Gastroesophageal sphincter (tissue), 4 donors: ENCODE measurements around the gene IBA57. TPM values are rescaled to one million over a fixed set of nuclear protein-coding genes. Genes with fewer than 3 reads are reported as not detected.

Experiments
- ATAC-seq: fragments of 150-250 bp; one replicate; pipeline ENCODE4 v1.9.1; 2016; ENCODE audit warnings: mild to moderate bottlenecking, moderate library complexity
- H3K27ac ChIP-seq, 4 donors: fragments of 200-600 bp; sonication (generic) in 3 of 4; 1 replicate in 3 of 4; 2 replicates in 1 of 4; pipeline ENCODE4 v1.5.1; 2016 to 2019
- H3K27me3 ChIP-seq: fragments of 200-600 bp; sonication (generic); one replicate; pipeline ENCODE4 v1.5.1; 2019
- H3K36me3 ChIP-seq, 2 donors: fragments of 200-600 bp; sonication (generic); one replicate each; pipeline ENCODE4 v1.5.1; 2019; ENCODE audit warnings: control low read depth in 1 of 2
- H3K4me1 ChIP-seq, 3 donors: fragments of 200-600 bp; sonication (generic); 1 replicate in 2 of 3; 2 replicates in 1 of 3; pipeline ENCODE4 v1.5.1; 2016 to 2019; ENCODE audit warnings: control low read depth in 2 of 3
- H3K4me3 ChIP-seq, 2 donors: fragments of 200-600 bp; sonication (generic); one replicate each; pipeline ENCODE4 v1.5.1; 2019; ENCODE audit warnings: mild to moderate bottlenecking in 1 of 2, moderate library complexity in 1 of 2
- H3K9me3 ChIP-seq, 3 donors: fragments of 200-600 bp; sonication (generic); one replicate each; pipeline ENCODE4 v1.5.1; 2017 to 2019; ENCODE audit warnings: control low read depth in 2 of 3
- CTCF ChIP-seq, 4 experiments: fragments of 200-600 bp in 2 of 4; fragments of 450-650 bp in 2 of 4; sonication (generic) in 1 of 4; IDR thresholded peaks; one replicate each; pipeline ENCODE4 v1.5.1; 2017 to 2019; ENCODE audit warnings: antibody characterized with exemption in 4 of 4, mild to moderate bottlenecking in 2 of 4, moderate library complexity in 2 of 4
- EP300 ChIP-seq: sonication (generic); formaldehyde crosslinking; IDR thresholded peaks from one replicate; pipeline ENCODE4 v1.6.1; 2017; ENCODE audit warnings: antibody characterized with exemption, mild to moderate bottlenecking
- POLR2A ChIP-seq, 2 donors: fragments of 450-650 bp; IDR thresholded peaks; one replicate each; pipeline ENCODE4 v1.6.1; 2017; ENCODE audit warnings: antibody characterized with exemption in 2 of 2, mild to moderate bottlenecking in 2 of 2, moderate library complexity in 1 of 2
- POLR2AphosphoS5 ChIP-seq: sonication (generic); formaldehyde crosslinking; IDR thresholded peaks from one replicate; pipeline ENCODE4 v1.6.1; 2017; ENCODE audit warnings: antibody characterized with exemption
- WGBS, 2 donors: methylation state at CpG; one replicate each; pipeline ENCODE4 v1.1.5; 2018; ENCODE audit warnings: low coverage in 1 of 2; 5-methylcytosine and 5-hydroxymethylcytosine counted together
- total RNA-seq, 4 donors: library from RNA; depleted of rRNA; stranded (reverse); fragments of >200 nt; gene quantifications; one replicate each; pipeline ENCODE4 v1.1.0, GENCODE V29; 2016

The IBA57 gene
- total RNA-seq, 4 donors from 2014 or later = 4.2 to 11.3 (median 7.4) TPM

GRCh38 chr1:228212966-228213844 lies 47.6 kb downstream of the IBA57 start:
- Histone ChIP-seq H3K36me3 (peaks cover 0 to 5% of the 10 kb centered on the region in 2 donors), H3K27ac (peak overlapping the region in 1 of 4 donors; percentile 56), H3K4me3 (peak overlapping the region; percentile 29 to 54), H3K4me1 (peaks cover 0 to 27% (median 8%) of the 10 kb centered on the region in 3 donors), H3K27me3 (peaks cover 62% of the 10 kb centered on the region), H3K9me3 (no peaks in the 10 kb centered on the region)
- 0% methylated on average over 4 to 6 of the region's 67 CpGs for WGBS, 2 donors
- TF ChIP-seq POLR2AphosphoS5 (peak; percentile 25), POLR2A (IDR thresholded peaks at IDR 0.05) (no peak), CTCF (IDR thresholded peaks at IDR 0.05) (peak in 3 of 4 experiments; percentile 53 to 71 (median 56))
- peak; percentile 89 for ATAC-seq

DNA sequence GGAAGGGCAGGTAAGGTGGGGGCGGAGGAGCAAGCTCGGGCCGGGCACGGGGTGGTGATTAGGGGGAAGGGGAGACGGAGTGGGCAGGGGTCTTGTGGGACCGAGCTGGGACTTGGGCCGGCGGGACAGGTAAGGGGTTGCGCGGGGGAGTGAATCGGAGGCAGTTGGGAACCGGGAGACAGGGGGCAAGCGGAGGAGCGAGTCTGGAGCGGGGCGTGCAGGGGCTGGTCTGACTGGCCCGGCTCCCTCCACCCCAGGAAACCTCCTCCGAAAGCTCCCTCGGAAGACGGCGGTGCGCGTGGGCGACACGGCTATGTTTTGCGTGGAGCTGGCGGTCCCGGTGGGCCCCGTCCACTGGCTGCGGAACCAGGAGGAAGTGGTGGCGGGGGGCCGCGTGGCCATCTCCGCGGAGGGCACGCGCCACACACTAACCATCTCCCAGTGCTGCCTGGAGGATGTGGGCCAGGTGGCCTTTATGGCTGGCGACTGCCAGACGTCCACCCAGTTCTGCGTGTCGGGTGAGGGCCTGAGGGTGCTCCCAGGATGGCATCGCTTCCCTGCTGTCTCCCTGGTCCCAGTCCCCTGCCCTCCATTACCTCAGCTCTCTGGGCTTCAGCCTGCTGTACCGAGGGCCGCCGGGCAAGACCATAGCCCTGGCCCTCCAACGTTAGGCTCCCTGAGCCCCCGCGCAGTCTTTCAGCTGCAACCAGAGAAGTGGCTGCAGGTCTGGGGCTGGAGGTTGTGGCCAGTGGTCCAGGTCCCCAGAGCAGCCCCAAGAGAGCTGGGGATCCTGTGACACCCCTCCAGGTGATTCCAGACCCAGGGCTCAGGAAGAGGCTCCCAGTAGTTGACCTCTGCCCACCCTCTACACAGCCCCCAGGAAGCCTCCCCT lies 48.6 kb downstream of the IBA57 start:
- Histone ChIP-seq H3K4me1 (peaks cover 0 to 27% (median 8%) of the 10 kb centered on the region in 3 donors), H3K4me3 (peak overlapping the region; percentile 29 to 54), H3K27me3 (peaks cover 52% of the 10 kb centered on the region), H3K36me3 (peaks cover 0 to 12% of the 10 kb centered on the region in 2 donors), H3K9me3 (no peaks in the 10 kb centered on the region), H3K27ac (peak overlapping the region in 1 of 4 donors; percentile 56)
- ATAC-seq = no peak
- 35% methylated on average over 8 of the region's 48 CpGs; no CpG with 5 or more reads in 1 of the 2 donors for WGBS, 2 donors
- TF ChIP-seq CTCF (IDR thresholded peaks at IDR 0.05) = no peak

- 92% methylated on average over 5 of the region's 23 CpGs; no CpG with 5 or more reads in 1 of the 2 donors for WGBS, 2 donors
- no peak for ATAC-seq
- peaks cover 0 to 21% of the 10 kb centered on the region in 2 donors for H3K36me3 ChIP-seq
- H3K4me3 ChIP-seq = no peak overlapping the region
- peaks cover 43% of the 10 kb centered on the region for H3K27me3 ChIP-seq
- H3K4me1 ChIP-seq = peaks cover 0 to 27% (median 8%) of the 10 kb centered on the region in 3 donors
- no peaks in the 10 kb centered on the region for H3K9me3 ChIP-seq
- H3K27ac ChIP-seq = no peak overlapping the region
- no peak for TF ChIP-seq CTCF (IDR thresholded peaks at IDR 0.05)
- no peak for TF ChIP-seq EP300
- TF ChIP-seq POLR2A (IDR thresholded peaks at IDR 0.05) = no peak
- TF ChIP-seq POLR2AphosphoS5 = no peak
Observed at GRCh38 chr1:228214921-228215662, 49.5 kb downstream of the IBA57 start.

- Histone ChIP-seq H3K4me1 (peaks cover 0 to 27% (median 8%) of the 10 kb centered on the region in 3 donors), H3K4me3 (no peak overlapping the region), H3K9me3 (no peaks in the 10 kb centered on the region), H3K27ac (no peak overlapping the region), H3K36me3 (peaks cover 0 to 25% of the 10 kb centered on the region in 2 donors), H3K27me3 (peaks cover 37% of the 10 kb centered on the region)
- 80% methylated on average over 1 of the region's 13 CpGs; no CpG with 5 or more reads in 1 of the 2 donors for WGBS, 2 donors
- TF ChIP-seq POLR2AphosphoS5 (no peak), EP300 (no peak), CTCF (IDR thresholded peaks at IDR 0.05) (no peak), POLR2A (IDR thresholded peaks at IDR 0.05) (no peak)
- ATAC-seq = no peak
Observed at GRCh38 chr1:228215663-228216116, 50.1 kb downstream of the IBA57 start.
